Activated T-cell treated with anti-CD3 and anti-CD28 coated beads, Interleukin-2, amount 50 U/mL, for 24 hours (primary cell): ENCODE results near the gene BDH1.
"Not testable (repeated sequence)": the region's sequence is repeated elsewhere in the genome, so short reads cannot be mapped to it uniquely, and the experiment has no call there.

Source experiments
- DNase-seq: peaks from one replicate; pipeline ENCODE4 v3.0.0-alpha.2; 2020
- H3K27ac Mint-ChIP-seq: 2 replicates; pipeline ENCODE4 v1.8.0; 2020; ENCODE audit warnings: mild to moderate bottlenecking, mixed read lengths
- H3K27me3 Mint-ChIP-seq: 2 replicates; pipeline ENCODE4 v1.8.0; 2020; ENCODE audit warnings: mixed read lengths
- H3K36me3 Mint-ChIP-seq: 2 replicates; pipeline ENCODE4 v1.8.0; 2020; ENCODE audit warnings: low read depth, mixed read lengths
- H3K4me1 Mint-ChIP-seq: 2 replicates; pipeline ENCODE4 v1.8.0; 2020; ENCODE audit warnings: low read depth, mixed read lengths
- H3K4me3 Mint-ChIP-seq: 2 replicates; pipeline ENCODE4 v1.8.0; 2020; ENCODE audit warnings: mild to moderate bottlenecking, moderate library complexity, mixed read lengths
- H3K9me3 Mint-ChIP-seq: 2 replicates; pipeline ENCODE4 v1.8.0; 2020; ENCODE audit warnings: mixed read lengths

BDH1 gene

GRCh38 chr3:197571074-197571879 is 15.5 kb upstream of the BDH1 start:
- peaks cover 22% of the 10 kb centered on the region for H3K27me3 Mint-ChIP-seq
- not testable (repeated sequence) for H3K27ac Mint-ChIP-seq, DNase-seq, H3K4me3 Mint-ChIP-seq, H3K4me1 Mint-ChIP-seq, H3K36me3 Mint-ChIP-seq
- peaks cover 15% of the 10 kb centered on the region for H3K9me3 Mint-ChIP-seq

GRCh38 chr3:197569433-197569832 is 13.7 kb upstream of the BDH1 start:
- not testable (repeated sequence) for DNase-seq, H3K36me3 Mint-ChIP-seq, H3K4me1 Mint-ChIP-seq, H3K4me3 Mint-ChIP-seq, H3K27ac Mint-ChIP-seq
- peaks cover 23% of the 10 kb centered on the region for H3K27me3 Mint-ChIP-seq
- H3K9me3 Mint-ChIP-seq: peaks cover 19% of the 10 kb centered on the region

GRCh38 chr3:197567904-197568681 is 12.3 kb upstream of the BDH1 start:
- H3K27ac Mint-ChIP-seq: no peak overlapping the region
- no peak overlapping the region for H3K4me3 Mint-ChIP-seq
- peaks cover 3% of the 10 kb centered on the region for H3K4me1 Mint-ChIP-seq
- peaks cover 10% of the 10 kb centered on the region for H3K36me3 Mint-ChIP-seq
- peaks cover 22% of the 10 kb centered on the region for H3K9me3 Mint-ChIP-seq
- peaks cover 26% of the 10 kb centered on the region for H3K27me3 Mint-ChIP-seq
- no peak for DNase-seq

GRCh38 chr3:197566155-197566554 is 10.4 kb upstream of the BDH1 start:
- H3K36me3 Mint-ChIP-seq, H3K4me3 Mint-ChIP-seq, H3K27ac Mint-ChIP-seq, DNase-seq, H3K4me1 Mint-ChIP-seq: not testable (repeated sequence)
- peaks cover 19% of the 10 kb centered on the region for H3K9me3 Mint-ChIP-seq
- H3K27me3 Mint-ChIP-seq: peaks cover 33% of the 10 kb centered on the region

DNA sequence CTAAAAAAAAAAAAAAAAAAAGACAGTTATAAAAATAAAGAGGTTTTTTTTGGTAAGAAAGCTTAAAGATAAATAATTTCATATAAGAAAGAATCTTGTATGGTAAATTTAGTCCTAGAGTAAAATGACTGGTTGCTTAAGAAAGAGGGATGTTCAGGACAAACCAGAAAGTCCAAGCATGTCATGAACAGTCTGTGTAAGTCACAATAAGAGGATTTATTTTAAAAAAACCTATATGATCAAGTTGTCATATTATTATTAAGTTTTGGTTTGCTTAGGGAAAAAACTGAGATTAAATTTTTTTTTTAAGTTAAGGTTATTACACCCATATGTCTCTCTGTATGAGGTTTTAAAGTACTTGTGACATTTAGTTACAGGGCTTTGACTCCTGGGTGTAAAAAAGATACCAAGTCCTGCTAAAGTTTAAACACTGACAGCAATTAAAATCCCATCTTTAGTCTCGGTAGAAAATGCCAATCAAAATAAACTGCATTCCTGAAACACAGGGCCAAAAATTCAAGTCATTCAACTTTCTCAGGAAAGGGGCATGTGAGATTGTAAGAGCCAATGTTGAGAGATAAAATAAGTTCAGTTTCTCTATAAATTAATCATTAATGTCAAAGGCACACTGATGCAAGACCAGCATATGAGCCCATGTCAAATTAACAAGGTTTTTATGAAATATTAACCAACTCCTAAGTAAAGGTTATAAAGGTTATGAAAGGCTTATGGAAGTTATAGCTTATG is 8.5 kb upstream of the BDH1 start:
- H3K4me3 Mint-ChIP-seq: no peak overlapping the region
- no peak overlapping the region for H3K27ac Mint-ChIP-seq
- H3K27me3 Mint-ChIP-seq: peaks cover 31% of the 10 kb centered on the region
- DNase-seq: no peak
- peaks cover 8% of the 10 kb centered on the region for H3K9me3 Mint-ChIP-seq
- H3K36me3 Mint-ChIP-seq: peaks cover 4% of the 10 kb centered on the region
- peaks cover 3% of the 10 kb centered on the region for H3K4me1 Mint-ChIP-seq

GRCh38 chr3:197562398-197563251 is 6.9 kb upstream of the BDH1 start:
- H3K4me3 Mint-ChIP-seq: no peak overlapping the region
- H3K9me3 Mint-ChIP-seq: peaks cover 8% of the 10 kb centered on the region
- peaks cover 3% of the 10 kb centered on the region for H3K4me1 Mint-ChIP-seq
- no peak overlapping the region for H3K27ac Mint-ChIP-seq
- H3K36me3 Mint-ChIP-seq: peaks cover 4% of the 10 kb centered on the region
- peaks cover 27% of the 10 kb centered on the region for H3K27me3 Mint-ChIP-seq
- DNase-seq: no peak

- DNase-seq: no peak
- H3K36me3 Mint-ChIP-seq: peaks cover 4% of the 10 kb centered on the region
- no peak overlapping the region for H3K4me3 Mint-ChIP-seq
- no peak overlapping the region for H3K27ac Mint-ChIP-seq
- H3K27me3 Mint-ChIP-seq: peaks cover 23% of the 10 kb centered on the region
- H3K4me1 Mint-ChIP-seq: peaks cover 4% of the 10 kb centered on the region
- H3K9me3 Mint-ChIP-seq: peaks cover 8% of the 10 kb centered on the region
Observed at GRCh38 chr3:197561926-197562325, 6.2 kb upstream of the BDH1 start.

DNA sequence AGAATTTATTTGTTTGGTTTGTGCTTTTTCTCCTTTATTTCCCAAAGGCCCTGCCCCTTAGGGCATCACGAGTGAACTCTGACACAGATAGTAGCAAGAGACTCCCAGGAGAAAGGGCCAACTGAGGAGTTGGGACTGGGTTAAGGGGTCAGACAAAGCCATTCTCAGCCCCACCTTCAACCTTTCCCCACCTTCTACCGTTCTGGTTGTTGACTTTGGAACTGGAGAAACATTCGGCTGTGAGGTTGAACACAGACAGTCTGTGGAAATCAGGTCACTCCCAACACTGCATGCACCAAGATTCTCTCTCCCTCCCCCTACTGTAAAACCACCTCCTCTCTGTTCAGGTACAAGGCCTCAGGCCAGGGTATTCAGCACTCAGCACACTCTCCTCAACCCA is 3.9 kb upstream of the BDH1 start:
- Mint-ChIP-seq H3K4me3 (no peak overlapping the region), H3K27ac (no peak overlapping the region), H3K4me1 (peaks cover 11% of the 10 kb centered on the region), H3K27me3 (peaks cover 23% of the 10 kb centered on the region), H3K36me3 (peaks cover 7% of the 10 kb centered on the region), H3K9me3 (peaks cover 6% of the 10 kb centered on the region)
- no peak for DNase-seq

DNA sequence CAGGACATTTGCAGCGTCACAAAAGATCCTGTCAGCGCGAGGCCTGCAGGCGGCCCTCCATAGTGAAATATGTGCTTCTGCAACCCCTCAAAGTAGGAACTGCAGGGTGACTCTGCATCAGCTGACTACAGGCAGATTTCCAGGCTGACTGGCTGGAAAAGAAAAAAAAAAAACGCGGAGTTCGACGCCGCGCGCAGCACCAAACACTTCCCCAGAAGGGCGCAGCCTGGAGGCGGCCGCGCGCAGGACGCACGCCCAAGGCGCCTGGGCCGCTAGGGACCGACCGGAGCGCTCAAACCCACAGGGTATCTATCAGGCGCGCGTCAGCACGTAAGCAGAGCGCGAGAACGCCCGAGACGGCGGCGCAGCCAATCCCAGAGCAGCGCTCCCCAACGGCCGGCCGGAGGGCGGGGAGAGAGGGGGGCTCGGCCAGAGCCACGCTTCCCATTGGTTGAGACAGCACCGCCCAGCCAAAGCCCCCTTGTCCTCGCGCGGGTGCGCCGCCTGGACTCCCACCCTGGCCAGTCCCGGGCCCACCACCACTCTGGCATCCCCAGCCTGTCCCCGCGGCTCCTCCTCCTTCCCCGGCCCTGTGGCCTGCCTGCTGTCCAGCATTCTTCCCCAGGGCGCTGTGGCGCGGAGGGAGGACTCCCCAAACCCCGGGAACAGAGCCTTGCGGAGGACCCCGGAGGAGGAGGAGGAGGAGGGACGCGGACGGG is 1.0 kb downstream of the BDH1 start:
- peak overlapping the region; percentile 96 for H3K27ac Mint-ChIP-seq
- H3K4me1 Mint-ChIP-seq: peaks cover 35% of the 10 kb centered on the region
- peaks cover 45% of the 10 kb centered on the region for H3K36me3 Mint-ChIP-seq
- peaks cover 8% of the 10 kb centered on the region for H3K27me3 Mint-ChIP-seq
- no peaks in the 10 kb centered on the region for H3K9me3 Mint-ChIP-seq
- peak; percentile 95 for DNase-seq
- H3K4me3 Mint-ChIP-seq: peak overlapping the region; percentile 90

DNA sequence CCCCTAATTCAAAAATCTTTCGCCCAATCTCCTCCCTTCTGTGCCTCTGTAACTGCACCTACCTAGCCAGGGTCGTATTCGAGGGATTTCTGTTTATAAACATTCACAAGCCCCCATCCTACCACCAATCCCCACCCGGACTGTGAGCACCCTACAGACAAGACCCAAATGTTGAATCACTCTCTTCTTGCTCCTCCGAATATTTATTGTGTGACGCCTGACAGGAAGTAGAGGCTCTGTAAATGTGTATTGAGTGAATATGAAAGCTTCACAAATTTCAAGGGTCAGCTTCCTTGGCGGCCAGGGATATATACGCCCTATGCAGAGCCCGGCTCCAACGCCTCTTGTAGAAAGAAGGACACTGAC is 1.6 kb downstream of the BDH1 start:
- H3K9me3 Mint-ChIP-seq: no peaks in the 10 kb centered on the region
- H3K36me3 Mint-ChIP-seq: peaks cover 46% of the 10 kb centered on the region
- peaks cover 35% of the 10 kb centered on the region for H3K4me1 Mint-ChIP-seq
- peaks cover 6% of the 10 kb centered on the region for H3K27me3 Mint-ChIP-seq
- H3K4me3 Mint-ChIP-seq: peak overlapping the region; percentile 90
- peak overlapping the region; percentile 96 for H3K27ac Mint-ChIP-seq
- DNase-seq: no peak

DNA sequence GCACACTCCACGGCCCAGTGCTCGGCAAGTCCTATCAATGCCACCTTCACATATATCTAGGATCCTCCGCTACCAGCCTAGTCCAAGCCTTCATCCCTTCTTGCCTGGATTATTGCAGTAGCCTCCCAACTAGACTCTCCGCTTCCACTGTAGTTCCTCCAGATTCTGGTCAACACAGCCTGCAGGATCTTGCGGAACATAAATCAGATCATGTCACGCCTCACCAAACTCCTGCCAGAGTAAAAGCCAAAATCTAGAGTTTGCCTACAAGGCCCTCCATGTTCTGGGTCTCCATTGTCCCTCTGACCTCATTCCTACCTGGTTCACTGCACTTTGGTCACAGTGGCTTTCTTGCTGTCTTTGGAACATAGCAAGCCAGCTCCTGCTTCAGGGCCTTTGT is 3.6 kb downstream of the BDH1 start:
- no peak for DNase-seq
- Mint-ChIP-seq H3K4me3 (no peak overlapping the region), H3K36me3 (peaks cover 56% of the 10 kb centered on the region), H3K9me3 (no peaks in the 10 kb centered on the region), H3K27me3 (no peaks in the 10 kb centered on the region), H3K27ac (no peak overlapping the region), H3K4me1 (peaks cover 39% of the 10 kb centered on the region)

DNA sequence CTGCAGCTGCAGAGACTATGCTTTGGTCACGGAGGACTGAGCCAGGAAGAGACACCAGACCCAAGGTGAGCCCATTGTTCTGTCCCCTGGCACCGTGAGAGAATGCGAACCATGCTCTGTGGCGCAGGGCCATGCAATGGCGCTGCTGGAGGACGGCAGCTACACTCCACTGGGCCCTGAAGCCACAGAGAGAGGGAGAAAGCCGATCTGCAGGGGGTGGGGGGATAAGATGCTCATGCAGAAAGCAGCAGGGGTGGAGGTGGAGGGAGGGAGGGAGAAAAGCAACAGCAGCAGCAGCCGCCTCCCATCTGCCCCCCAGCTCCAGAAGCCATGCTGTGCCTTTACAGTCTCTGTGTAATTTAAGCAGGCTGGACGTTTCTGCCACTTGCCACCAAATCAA is 5.3 kb downstream of the BDH1 start:
- H3K4me3 Mint-ChIP-seq: no peak overlapping the region
- H3K27me3 Mint-ChIP-seq: no peaks in the 10 kb centered on the region

GRCh38 chr3:197549261-197549885 is 6.4 kb downstream of the BDH1 start:
- Mint-ChIP-seq H3K27ac (no peak overlapping the region), H3K4me1 (peaks cover 29% of the 10 kb centered on the region), H3K9me3 (no peaks in the 10 kb centered on the region), H3K36me3 (peaks cover 75% of the 10 kb centered on the region), H3K4me3 (no peak overlapping the region), H3K27me3 (no peaks in the 10 kb centered on the region)
- no peak for DNase-seq

More for the DNA sequence above, 5.3 kb downstream of the BDH1 start:
- H3K9me3 Mint-ChIP-seq: no peaks in the 10 kb centered on the region
- H3K36me3 Mint-ChIP-seq: peaks cover 69% of the 10 kb centered on the region
- no peak overlapping the region for H3K27ac Mint-ChIP-seq
- DNase-seq: no peak
- peaks cover 31% of the 10 kb centered on the region for H3K4me1 Mint-ChIP-seq
